GM23248 (cell line): ENCODE results near the gene ZNF627. TPM values are rescaled to one million over a fixed set of nuclear protein-coding genes. Genes with fewer than 3 reads are reported as not detected.

Experiments
- DNase-seq: peaks from one replicate; pipeline ENCODE4 v3.0.0-alpha.2; 2015
- H2AFZ ChIP-seq: fragments of 200-600 bp; sonication (generic); 2 replicates; pipeline ENCODE4 v1.6.1; 2016; ENCODE audit warnings: antibody characterized with exemption
- H3F3A ChIP-seq: fragments of 200-600 bp; sonication (generic); 2 replicates; pipeline ENCODE4 v1.6.1; 2016; ENCODE audit warnings: mild to moderate bottlenecking, antibody characterized with exemption, mixed run types; ENCODE audit not compliant: insufficient read depth
- H3K27ac ChIP-seq: fragments of 200-600 bp; sonication (generic); 2 replicates; pipeline ENCODE4 v1.5.1; 2016; ENCODE audit warnings: mild to moderate bottlenecking
- H3K27me3 ChIP-seq: fragments of 200-600 bp; sonication (generic); replicated peaks from 2 replicates; pipeline ENCODE4 v1.6.1; 2016; ENCODE audit warnings: mild to moderate bottlenecking; ENCODE audit not compliant: insufficient read depth
- H3K36me3 ChIP-seq: fragments of 200-600 bp; sonication (generic); 2 replicates; pipeline ENCODE4 v1.6.1; 2016; ENCODE audit warnings: low read depth, mild to moderate bottlenecking
- H3K4me1 ChIP-seq: fragments of 200-600 bp; sonication (generic); 2 replicates; pipeline ENCODE4 v1.6.1; 2016; ENCODE audit warnings: mild to moderate bottlenecking; ENCODE audit not compliant: insufficient read depth
- H3K4me2 ChIP-seq: fragments of 200-600 bp; sonication (generic); one replicate; pipeline ENCODE4 v1.6.1; 2016; ENCODE audit warnings: mild to moderate bottlenecking; ENCODE audit not compliant: unreplicated experiment
- H3K4me3 ChIP-seq: fragments of 200-600 bp; sonication (generic); 2 replicates; pipeline ENCODE4 v1.5.1; 2016; ENCODE audit warnings: mild to moderate bottlenecking
- H3K79me2 ChIP-seq: fragments of 200-600 bp; sonication (generic); 2 replicates; pipeline ENCODE4 v1.6.1; 2016; ENCODE audit warnings: mild to moderate bottlenecking; ENCODE audit not compliant: insufficient read depth
- H3K9ac ChIP-seq: fragments of 200-600 bp; sonication (generic); 2 replicates; pipeline ENCODE4 v1.6.1; 2016; ENCODE audit warnings: mild to moderate bottlenecking
- H3K9me2 ChIP-seq: fragments of 200-600 bp; sonication (generic); 2 replicates; pipeline ENCODE4 v1.6.1; 2016; ENCODE audit warnings: mixed run types, mild to moderate bottlenecking, moderate library complexity; ENCODE audit not compliant: insufficient read depth
- H3K9me3 ChIP-seq: fragments of 200-600 bp; sonication (generic); one replicate; pipeline ENCODE4 v1.6.1; 2017; ENCODE audit warnings: low read depth
- H4K20me1 ChIP-seq: fragments of 200-600 bp; sonication (generic); 2 replicates; pipeline ENCODE4 v1.6.0; 2016; ENCODE audit not compliant: insufficient read depth
- EZH2 ChIP-seq: fragments of 200-600 bp; sonication (generic); IDR thresholded peaks from 2 replicates; pipeline ENCODE4 v1.6.1; 2018; ENCODE audit warnings: antibody characterized with exemption, mild to moderate bottlenecking; ENCODE audit not compliant: insufficient read depth, poor library complexity, severe bottlenecking
- EZH2phosphoT487 ChIP-seq: fragments of 200-600 bp; sonication (generic); IDR thresholded peaks from 2 replicates; pipeline ENCODE4 v1.6.1; 2018; ENCODE audit warnings: antibody characterized with exemption, moderate library complexity, mild to moderate bottlenecking, low read depth; ENCODE audit not compliant: insufficient read depth
- WGBS, 2 experiments: methylation state at CpG; one replicate each; pipeline ENCODE4 v1.1.6; 2015 to 2017; ENCODE audit warnings: low lambda C conversion rate in 2 of 2, low coverage in 1 of 2; ENCODE audit errors: missing lambda C conversion rate in 2 of 2; 5-methylcytosine and 5-hydroxymethylcytosine counted together
- in situ Hi-C: fragments of 300-500 bp; cut with MboI; formaldehyde crosslinking; loops from 2 replicates; pipeline ENCODE4 v1.15.0; 2020
- polyA plus RNA-seq: library from polyadenylated mRNA; unstranded; fragments of >200 nt; fragmentation: Nextera tagmentation; extraction: Ambion mirVana; gene quantifications from 2 replicates; pipeline ENCODE4 v1.2.1, GENCODE V29; 2016
- total RNA-seq: library from RNA; depleted of rRNA; stranded (reverse); fragments of >200 nt; shearing (Covaris generic); gene quantifications from 2 replicates; pipeline ENCODE4 v1.2.3, GENCODE V29; 2014

Gene ZNF627
- total and polyA plus RNA-seq, 2 experiments from 2014 or later = 7.7 to 13.8 TPM

- Histone ChIP-seq H3K9ac (no peak overlapping the region), H4K20me1 (no peaks in the 10 kb centered on the region), H3K27ac (no peak overlapping the region), H3K9me3 (no peaks in the 10 kb centered on the region), H3K4me2 (no peak overlapping the region), H3K27me3 (no peaks in the 10 kb centered on the region), H3F3A (peaks cover 11% of the 10 kb centered on the region; the same call in 1 of the 2 replicates), H3K36me3 (no peaks in the 10 kb centered on the region), H2AFZ (no peak overlapping the region), H3K4me1 (no peaks in the 10 kb centered on the region), H3K4me3 (no peak overlapping the region), H3K79me2 (peaks cover 96% of the 10 kb centered on the region), H3K9me2 (no peaks in the 10 kb centered on the region)
- in situ Hi-C loops = no loop called here
- no peak for DNase-seq
- 96 to 99% methylated on average over 8 of the region's 8 CpGs for WGBS, 2 experiments
- TF ChIP-seq EZH2phosphoT487 (no peak), EZH2 (no peak)
Measured at GRCh38 chr19:11606484-11606883, 9.2 kb downstream of the ZNF627 start.

- in situ Hi-C loops = no loop called here
- Histone ChIP-seq H3K9me2 (no peaks in the 10 kb centered on the region), H2AFZ (no peak overlapping the region), H3K79me2 (peaks cover 81% of the 10 kb centered on the region), H3K4me1 (no peaks in the 10 kb centered on the region), H3K4me2 (no peak overlapping the region), H3K27me3 (no peaks in the 10 kb centered on the region), H3K27ac (no peak overlapping the region), H3K9ac (no peak overlapping the region), H4K20me1 (no peaks in the 10 kb centered on the region), H3K36me3 (peaks cover 20% of the 10 kb centered on the region), H3K9me3 (no peaks in the 10 kb centered on the region), H3K4me3 (no peak overlapping the region), H3F3A (peaks cover 13% of the 10 kb centered on the region; the same call in 1 of the 2 replicates)
- WGBS, 2 experiments = 93 to 95% methylated on average over 1 of the region's 1 CpG
- TF ChIP-seq EZH2phosphoT487 (no peak), EZH2 (no peak)
- no peak for DNase-seq
Measured at GRCh38 chr19:11611730-11612129, 14.4 kb downstream of the ZNF627 start.

- Histone ChIP-seq H3K4me1 (no peaks in the 10 kb centered on the region), H3F3A (peaks cover 13% of the 10 kb centered on the region; the same call in 1 of the 2 replicates), H3K9me3 (no peaks in the 10 kb centered on the region), H3K4me3 (no peak overlapping the region), H3K9me2 (no peaks in the 10 kb centered on the region), H3K4me2 (no peak overlapping the region), H3K27me3 (no peaks in the 10 kb centered on the region), H3K9ac (no peak overlapping the region), H3K79me2 (peaks cover 81% of the 10 kb centered on the region), H4K20me1 (no peaks in the 10 kb centered on the region), H2AFZ (no peak overlapping the region), H3K36me3 (peaks cover 32% of the 10 kb centered on the region), H3K27ac (no peak overlapping the region)
- no peak for TF ChIP-seq EZH2phosphoT487
- no peak for TF ChIP-seq EZH2
- in situ Hi-C loops = no loop called here
- 92 to 100% methylated on average over 4 to 5 of the region's 5 CpGs for WGBS, 2 experiments
- DNase-seq = peak; percentile 38
Measured at GRCh38 chr19:11612816-11613511, 15.7 kb downstream of the ZNF627 start.

- H3K27me3 ChIP-seq = no peaks in the 10 kb centered on the region
- H3K4me2 ChIP-seq = no peak overlapping the region
- 98% methylated on average over 19 of the region's 19 CpGs for WGBS, 2 experiments
- 0 out of 2 replicates have a peak, but pooled peaks cover 5% of the 10 kb centered on the region for H3K4me1 ChIP-seq
- H4K20me1 ChIP-seq = no peaks in the 10 kb centered on the region
- no peak overlapping the region for H3K4me3 ChIP-seq
- no peaks in the 10 kb centered on the region for H3K9me3 ChIP-seq
- H3F3A ChIP-seq = peaks cover 9% of the 10 kb centered on the region; the same call in 1 of the 2 replicates
- no peaks in the 10 kb centered on the region for H3K9me2 ChIP-seq
- no peak for DNase-seq
- H3K27ac ChIP-seq = no peak overlapping the region
- no peak overlapping the region for H2AFZ ChIP-seq
- H3K36me3 ChIP-seq = peaks cover 54% of the 10 kb centered on the region
- no peak overlapping the region for H3K9ac ChIP-seq
- no peak for TF ChIP-seq EZH2
- TF ChIP-seq EZH2phosphoT487 = no peak
- in situ Hi-C loops = no loop called here
- H3K79me2 ChIP-seq = peaks cover 53% of the 10 kb centered on the region
Measured at GRCh38 chr19:11617180-11618062, 20.1 kb downstream of the ZNF627 start.
